ENCODE measurements around the gene CIPC. TPM values are rescaled to one million over a fixed set of nuclear protein-coding genes. Genes with fewer than 3 reads are reported as not detected.

Gene CIPC
- total RNA-seq, 4 donors from 2014 or later, result 48.6 to 63.3 (median 54.6) TPM

DNA sequence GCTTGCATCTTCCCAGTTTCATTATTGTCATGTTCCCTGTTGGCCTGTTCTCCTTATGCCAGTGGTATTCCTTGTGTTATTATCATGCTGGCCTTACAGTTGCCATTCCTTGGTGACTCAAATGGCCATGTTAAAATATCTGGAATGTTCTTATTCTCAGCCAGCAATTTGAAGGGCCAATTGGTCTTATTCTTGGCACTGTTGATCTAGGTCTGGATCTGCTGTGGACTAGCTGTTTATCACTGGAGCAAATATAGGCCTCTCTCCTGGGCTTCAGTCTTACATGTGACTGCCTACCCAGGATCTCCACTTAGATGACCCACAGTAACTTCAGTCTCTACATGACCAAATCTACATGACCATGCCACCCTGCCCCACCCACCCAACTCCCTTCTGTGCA, 5.4 kb downstream of the CIPC start:
- TF ChIP-seq, protein P1, sequence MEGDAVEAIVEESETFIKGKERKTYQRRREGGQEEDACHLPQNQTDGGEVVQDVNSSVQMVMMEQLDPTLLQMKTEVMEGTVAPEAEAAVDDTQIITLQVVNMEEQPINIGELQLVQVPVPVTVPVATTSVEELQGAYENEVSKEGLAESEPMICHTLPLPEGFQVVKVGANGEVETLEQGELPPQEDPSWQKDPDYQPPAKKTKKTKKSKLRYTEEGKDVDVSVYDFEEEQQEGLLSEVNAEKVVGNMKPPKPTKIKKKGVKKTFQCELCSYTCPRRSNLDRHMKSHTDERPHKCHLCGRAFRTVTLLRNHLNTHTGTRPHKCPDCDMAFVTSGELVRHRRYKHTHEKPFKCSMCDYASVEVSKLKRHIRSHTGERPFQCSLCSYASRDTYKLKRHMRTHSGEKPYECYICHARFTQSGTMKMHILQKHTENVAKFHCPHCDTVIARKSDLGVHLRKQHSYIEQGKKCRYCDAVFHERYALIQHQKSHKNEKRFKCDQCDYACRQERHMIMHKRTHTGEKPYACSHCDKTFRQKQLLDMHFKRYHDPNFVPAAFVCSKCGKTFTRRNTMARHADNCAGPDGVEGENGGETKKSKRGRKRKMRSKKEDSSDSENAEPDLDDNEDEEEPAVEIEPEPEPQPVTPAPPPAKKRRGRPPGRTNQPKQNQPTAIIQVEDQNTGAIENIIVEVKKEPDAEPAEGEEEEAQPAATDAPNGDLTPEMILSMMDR (IDR thresholded peaks at IDR 0.05; ENCODE audit: low read depth), result no peak

DNA sequence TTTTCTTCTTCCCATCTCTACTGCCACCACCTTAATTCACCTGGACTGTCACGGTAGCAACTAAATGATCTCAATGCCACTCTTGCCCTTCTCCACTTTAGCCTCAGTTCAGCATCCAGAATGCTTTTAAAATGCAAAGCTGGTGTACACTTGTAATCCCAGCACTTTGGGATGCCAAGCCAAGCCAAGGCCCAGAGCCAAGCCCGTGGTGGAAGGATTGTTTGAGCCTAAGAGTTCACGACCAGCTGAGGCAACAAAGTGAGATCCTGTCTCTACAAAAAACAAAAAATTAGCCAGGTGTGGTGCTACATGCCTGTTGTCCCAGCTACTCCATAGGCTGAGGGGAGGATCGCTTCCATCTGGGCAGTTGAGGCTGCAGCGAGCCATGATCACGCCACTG, 5.9 kb downstream of the CIPC start:
- TF ChIP-seq, protein P1 (IDR thresholded peaks at IDR 0.05; ENCODE audit: low read depth), result no peak

DNA sequence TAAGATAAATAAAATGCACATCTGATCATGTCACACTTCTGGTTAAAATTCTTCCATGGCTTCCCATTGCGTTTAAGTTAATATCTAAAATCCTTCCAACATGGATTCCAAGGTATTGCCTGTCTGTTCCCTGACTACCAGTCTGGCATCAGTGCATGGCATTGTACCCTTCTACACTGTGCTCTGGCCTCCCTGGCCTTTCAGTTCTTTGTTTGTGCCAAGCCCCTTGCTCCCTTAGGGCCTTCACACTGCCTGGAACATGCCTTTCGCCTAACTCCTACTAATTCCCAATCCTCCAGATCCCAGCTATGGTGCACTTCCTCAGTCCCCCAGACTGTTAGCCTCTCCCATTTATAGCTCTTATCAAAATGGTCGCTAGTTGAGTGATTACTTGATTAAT, 6.3 kb downstream of the CIPC start:
- TF ChIP-seq, protein P1 (IDR thresholded peaks at IDR 0.05; ENCODE audit: low read depth), result no peak

DNA sequence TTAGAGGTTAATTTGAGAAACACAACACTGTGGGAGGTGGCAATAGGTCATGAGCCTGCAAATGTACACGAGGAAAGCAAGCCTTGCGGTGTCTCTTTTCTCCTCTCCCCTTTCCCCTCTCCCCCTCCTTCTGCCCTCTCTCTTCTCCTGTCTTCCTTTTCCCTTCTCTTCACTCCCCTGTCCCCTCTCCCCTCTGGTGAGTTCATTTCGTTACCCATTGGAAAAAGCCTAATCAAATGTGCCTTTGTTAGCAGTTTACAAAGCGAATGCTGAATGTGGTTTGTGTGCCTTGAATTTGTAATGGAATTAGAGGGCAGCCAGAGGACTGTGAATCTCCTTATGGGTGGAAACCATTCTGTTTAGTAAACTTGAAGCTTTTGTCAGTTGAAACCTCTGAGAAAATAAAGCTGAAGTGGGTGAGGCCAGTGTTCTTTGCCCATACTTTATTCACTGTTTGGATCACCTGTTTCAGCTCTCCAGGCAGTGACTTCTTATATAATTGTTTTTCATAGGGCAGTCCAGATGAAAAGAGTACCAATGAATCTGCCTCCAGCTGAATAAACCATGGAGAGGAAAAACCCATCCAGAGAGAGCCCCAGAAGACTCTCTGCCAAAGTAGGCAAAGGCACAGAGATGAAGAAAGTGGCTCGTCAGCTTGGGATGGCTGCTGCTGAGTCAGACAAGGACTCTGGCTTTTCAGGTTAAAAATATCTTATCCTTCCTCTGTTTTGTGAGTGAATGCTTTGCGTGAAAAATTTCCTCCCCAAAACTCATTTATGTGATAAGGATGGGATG, 7.3 kb downstream of the CIPC start:
- TF ChIP-seq, protein P1 (IDR thresholded peaks at IDR 0.05; ENCODE audit: low read depth), result no peak

DNA sequence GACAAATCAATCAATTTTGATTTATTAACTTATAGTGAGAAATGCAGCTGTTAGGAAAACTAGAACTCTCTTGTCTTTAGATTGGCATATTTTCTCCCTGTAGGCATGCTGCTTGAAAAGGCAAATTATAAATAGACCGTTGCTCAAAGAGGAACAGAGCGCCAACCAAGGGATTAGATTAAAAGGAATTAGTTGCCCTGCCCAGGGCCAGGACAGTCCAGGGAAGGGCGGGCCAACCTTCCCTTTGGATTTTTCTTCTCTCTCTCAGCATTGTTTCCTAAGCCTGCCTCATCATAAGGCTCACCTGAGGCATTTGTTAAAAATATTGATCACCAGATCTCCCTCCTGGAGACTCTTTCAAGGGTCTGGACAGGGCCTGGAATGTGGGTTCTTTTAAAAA, 8.6 kb downstream of the CIPC start:
- TF ChIP-seq, protein P1 (IDR thresholded peaks at IDR 0.05; ENCODE audit: low read depth), result no peak

DNA sequence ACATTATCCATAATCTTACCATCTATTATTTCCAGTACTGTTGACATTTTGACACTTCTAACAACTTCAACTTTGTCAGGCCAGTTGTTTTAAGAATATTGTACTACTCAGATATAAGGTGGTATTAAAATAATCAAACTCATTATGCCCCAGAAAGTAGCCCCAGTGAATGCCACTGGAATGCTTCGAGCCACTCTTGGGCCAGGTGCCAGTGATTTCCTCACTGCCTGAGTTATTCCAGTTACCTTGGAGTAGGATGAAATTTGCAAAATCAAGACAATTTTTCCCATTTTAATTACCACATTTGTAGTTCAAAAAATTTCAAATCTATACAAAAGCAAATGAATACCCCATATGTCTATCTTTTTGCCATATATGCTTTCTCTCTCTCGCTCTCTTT, 9.2 kb downstream of the CIPC start:
- TF ChIP-seq, protein P1 (IDR thresholded peaks at IDR 0.05; ENCODE audit: low read depth), result no peak

DNA sequence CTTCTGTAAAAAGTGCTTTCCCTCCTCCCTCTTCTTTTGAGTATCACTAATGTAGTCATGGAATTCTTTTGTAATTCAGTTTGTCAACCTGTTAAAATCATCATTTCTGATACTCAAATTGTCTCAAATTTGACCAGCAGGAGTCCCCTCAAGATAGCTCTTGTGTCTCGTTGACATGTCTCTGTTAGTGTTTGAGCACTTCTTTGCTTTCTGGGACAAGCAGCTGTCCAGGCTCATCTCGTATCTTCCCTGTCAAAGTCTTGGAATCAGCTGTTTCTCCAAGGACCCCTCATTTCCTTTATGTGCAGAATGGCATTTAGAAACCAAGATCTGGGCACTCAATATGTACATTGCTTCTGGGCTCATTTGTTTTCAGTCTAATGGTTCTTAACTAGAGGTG, 10.7 kb downstream of the CIPC start:
- TF ChIP-seq, protein P1 (IDR thresholded peaks at IDR 0.05; ENCODE audit: low read depth), result no peak
